ENCODE measurements around the gene LMCD1.

Gene LMCD1

DNA sequence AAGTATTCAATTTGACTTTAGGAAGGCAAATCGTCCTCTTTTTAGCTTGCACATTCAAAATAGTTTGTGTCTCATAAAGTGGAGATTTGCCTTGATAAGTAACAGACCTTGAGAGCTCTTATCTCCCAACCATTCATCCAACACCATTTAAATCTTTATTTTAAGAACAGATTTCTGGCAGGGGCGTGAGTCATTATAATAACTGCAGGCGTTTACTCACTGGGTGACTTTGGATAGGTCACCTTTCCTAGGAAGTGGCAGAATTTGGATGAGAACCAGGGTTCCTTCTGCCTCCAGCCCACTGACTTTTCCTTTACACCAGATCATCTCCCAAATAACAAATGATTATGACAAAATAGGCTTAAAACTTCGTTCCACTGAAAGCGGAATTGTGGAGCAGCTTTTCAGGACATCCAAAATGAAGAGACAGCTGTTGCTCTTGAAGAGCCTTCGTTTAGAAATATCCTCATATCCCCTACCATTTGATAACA, 5.0 kb downstream of the LMCD1 start:
- no peak for DNase-seq (ENCODE audit: low spot score)

DNA sequence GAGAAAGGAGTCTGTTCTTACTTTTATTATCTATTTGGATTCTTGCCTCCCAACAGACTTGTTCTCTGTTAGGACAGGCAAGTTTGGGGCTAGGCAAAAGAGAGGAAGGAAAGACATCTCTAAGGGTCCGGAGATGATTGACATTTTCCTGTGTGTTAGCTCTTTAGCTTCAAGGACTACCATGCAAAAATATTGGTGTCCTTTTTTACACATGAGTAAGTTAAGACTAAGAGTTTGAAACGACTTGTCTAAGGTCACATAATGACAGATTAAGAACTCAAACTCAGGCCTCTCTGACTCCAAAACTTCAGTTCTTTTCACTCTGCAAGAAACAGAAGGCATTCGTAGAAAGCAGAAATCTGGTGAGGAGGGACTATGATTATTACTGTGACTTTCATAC, 5.9 kb downstream of the LMCD1 start:
- DNase-seq (ENCODE audit: low spot score) = no peak

DNA sequence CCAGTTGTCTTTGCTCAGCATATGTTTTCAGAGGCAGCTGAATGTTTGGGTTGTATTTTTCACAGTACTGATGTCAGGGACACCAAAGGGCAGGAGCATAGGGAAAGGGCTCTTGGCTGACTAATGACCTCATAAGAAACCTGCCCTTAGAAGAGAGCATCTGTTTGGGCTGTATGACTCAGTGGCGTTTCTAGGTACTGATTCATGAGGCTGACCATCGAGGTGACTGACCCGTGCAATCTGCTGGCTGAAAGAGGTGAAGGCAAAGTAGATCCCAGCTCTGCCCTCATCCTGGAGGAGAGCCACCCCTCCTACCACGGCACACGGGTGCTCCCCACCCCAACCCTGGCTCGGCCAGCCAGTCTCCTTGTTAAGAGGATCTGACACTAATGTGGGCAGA, 8.3 kb downstream of the LMCD1 start:
- DNase-seq (ENCODE audit: low spot score) = no peak

DNA sequence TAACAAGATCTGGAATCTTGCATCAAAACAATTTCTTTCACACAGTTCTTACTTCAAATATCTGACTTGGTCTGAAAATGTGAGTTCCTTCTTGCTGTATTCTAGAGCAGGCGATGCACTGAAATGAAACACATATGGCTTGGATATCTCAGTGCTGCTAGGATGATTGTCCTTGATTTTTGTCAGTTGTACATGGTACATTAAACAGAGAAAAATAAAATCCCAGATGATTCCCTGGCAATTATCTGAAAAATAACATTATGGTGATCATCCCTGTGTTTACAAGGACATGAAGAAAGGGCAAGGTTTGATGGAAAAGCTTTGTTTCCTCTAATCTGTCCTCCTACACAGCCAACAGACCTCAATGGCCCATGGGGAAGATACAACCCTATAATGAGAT, 10.6 kb downstream of the LMCD1 start:
- no peak for DNase-seq (ENCODE audit: low spot score)

DNA sequence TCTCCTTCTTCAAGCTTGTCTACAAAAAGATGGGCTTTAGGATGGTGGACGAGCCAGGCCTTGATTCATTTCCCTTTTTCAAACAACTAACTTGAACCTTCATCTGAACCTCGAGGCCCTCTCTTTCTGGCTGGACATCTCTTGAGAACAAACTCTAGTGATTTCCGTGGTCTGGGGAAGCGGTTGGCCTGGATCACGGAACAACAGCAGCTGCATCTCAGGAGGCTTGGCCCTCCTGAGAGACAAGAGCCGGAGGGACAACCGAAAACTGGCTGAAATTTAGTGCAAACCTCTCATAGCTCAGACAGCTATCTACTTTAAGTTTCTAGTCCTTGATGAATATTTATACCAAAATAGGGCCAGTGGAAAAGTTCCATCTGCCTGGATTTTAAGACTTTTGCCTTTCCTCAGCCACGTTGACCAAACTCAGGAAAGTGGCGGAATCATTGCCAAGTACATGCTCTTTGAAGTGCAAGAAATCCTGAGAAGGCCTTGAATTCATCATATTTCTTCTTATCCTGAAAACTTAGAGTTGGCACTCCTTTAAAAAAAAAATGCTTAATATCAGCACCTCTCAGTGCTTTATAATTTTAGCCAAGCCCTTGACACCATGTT, 14.5 kb downstream of the LMCD1 start:
- no peak for DNase-seq (ENCODE audit: low spot score)

DNA sequence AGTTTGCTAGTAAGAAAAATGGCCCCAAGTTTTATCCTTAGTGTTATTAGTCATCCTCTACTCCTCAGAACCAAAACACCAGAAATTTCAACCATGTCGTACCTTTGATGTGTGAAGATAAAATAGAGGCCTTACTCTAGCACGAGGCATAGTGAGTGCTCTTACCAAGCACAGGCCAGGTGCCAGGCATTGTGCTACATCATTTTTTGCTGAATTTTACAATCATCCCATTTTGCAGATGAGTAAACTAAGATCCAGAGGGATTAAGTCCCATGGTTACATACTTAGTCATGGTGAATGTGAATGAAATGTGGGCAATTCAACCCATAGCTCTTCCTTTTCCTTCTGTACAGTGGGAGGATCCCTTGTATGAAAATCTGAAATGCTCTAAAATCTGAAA, 15.2 kb downstream of the LMCD1 start:
- DNase-seq (ENCODE audit: low spot score) = no peak

DNA sequence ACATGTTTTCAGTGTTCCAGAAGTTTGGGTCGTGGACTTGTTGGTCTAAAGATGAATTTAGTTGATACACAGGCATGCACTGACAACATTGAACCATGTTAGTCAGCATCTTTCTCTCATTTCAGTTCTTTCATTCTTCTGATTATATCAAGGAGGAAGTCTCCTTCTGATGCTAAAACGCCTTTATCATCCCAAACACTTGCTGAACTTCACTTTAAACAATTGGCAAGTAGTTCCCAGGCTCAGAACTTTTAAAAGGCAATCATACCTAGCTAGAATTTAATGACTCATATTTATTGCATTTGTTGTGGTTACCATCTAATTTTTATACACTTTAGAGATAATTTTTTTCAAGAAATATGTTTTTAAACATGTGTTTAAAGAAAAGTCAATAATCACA, 15.9 kb downstream of the LMCD1 start:
- no peak for DNase-seq (ENCODE audit: low spot score)

DNA sequence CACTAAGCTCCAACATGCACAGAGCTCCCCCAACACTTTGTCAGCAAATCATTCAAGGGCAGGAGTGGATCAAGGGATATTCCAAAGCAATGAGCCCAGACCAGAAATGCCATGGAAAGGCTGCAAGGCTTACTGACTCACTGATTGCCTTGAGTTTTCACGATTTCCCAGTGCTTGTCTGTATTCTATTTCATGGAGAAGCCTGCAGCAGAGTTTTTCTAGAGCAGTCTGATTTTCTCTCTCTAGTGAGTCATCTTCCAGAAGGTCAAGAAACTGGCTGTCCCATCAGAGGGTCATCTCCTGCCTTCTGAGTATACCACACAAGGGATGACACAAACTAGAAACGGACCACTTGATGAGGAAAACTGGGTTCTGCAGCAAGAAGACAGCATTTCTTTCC, 16.5 kb downstream of the LMCD1 start:
- DNase-seq (ENCODE audit: low spot score) = no peak

DNA sequence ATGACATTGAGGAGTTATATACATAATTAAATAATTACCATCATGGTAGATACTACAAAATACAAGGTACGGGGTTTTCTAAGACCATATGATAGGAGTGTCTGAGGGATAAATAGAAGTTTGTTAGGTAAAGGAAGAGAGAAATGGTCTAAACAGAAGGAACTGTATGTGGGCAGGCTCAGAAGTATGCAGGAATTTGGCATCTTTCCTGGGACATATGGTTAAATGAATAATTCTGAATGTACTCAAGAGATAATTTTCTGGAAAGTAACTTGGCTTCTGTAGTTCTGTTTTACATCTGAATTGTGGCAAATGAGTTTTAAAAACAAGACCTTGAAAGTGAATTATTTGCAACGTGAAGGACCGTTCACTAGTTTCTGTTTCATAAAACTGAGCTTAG, 17.5 kb downstream of the LMCD1 start:
- no peak for DNase-seq (ENCODE audit: low spot score)

DNA sequence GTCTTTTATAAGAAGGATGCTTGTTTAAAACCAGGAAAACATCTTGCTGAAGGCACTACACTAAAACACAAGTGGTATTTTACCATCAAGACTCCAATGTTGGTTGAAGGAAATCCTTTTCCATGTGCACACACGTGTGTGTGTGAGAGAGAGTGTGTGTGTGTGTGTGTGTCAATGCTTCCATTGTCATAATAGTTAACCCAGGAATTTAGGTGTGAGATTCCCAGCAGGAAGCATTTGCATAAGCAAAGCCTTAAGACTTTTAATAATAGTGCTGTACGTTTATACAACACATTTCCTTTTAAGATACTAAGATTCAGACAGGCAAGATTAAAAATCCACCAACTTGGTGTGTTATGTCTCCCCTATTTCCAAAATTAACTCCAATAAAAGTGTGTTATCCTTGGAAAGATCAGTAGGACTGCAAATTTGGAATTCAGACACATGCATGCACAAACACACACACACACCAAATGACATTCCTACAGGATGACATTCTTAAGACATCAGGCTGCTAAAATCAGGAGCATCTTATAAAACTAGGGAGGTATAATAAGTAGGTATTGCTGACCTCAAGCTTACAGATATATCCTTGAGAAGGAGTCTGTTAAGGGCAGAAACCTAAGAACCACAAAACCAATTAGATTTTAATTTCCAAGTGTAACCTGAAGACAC, 18.3 kb downstream of the LMCD1 start:
- no peak for DNase-seq (ENCODE audit: low spot score)

DNA sequence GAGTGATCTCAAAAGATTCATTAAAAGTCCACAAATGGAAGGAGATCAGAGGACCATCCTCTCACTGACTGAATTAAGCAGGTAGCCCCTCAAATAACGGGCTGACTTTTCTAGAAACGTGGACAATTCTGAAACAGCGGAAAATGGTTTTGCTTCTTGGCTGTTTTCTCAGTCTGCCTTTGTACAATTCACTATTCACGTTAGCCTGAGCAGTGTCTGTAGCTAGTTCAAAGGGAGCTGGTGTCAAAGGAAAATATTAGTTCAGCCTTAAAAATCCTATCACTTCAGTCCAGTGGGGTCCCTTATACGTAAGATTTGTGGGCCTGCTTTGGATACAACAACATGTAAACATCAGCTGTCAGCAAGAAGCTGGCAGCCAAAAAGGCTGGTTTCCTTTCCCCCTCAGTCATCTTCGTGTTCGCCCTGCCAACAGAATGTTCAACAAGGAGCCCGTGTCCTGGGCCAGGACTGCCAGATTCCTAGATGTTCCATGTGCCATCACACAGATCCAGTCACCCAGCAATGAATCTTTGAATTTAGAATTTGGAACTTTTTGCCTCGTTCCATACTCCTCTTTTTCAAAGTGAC, 19.3 kb downstream of the LMCD1 start:
- no peak for DNase-seq (ENCODE audit: low spot score)

DNA sequence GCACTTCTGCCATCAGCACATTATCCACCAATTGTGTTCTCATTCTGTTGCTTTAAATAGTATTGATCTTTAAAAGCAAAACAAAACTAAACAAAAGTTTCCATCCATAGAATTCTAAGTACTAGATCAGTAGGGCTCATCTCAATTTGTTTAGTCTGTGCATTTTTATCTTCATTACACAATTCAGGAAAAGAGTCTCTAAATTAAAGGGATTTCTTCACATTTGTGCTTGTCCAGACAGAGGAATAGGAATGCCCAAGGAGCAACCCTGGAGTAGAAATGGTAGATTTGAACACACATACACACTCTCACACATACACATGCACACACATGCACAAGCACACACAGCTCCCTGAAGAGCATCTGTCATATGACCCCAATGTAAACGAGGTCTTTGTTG, 21.4 kb downstream of the LMCD1 start:
- DNase-seq (ENCODE audit: low spot score) = no peak

DNA sequence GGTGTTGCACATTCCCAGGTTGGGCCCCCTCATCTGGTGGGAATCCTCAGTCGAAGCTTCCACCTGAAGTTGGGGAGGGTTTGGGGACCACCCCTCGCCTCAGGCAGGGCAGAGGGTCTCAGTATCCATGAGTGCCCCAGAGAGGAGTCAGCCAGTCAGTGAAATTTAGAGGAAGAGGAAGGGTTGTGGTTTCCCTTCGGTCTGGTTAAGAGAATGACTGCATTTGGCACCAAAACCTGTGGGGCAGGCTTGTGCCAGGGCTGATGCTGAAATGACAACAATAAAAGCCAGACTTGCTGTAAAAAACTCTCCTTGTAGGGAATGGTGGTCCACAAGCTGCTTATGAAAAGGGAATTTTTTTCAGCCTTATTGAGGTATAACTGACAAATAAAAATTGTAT, 22.6 kb downstream of the LMCD1 start:
- no peak for DNase-seq (ENCODE audit: low spot score)

DNA sequence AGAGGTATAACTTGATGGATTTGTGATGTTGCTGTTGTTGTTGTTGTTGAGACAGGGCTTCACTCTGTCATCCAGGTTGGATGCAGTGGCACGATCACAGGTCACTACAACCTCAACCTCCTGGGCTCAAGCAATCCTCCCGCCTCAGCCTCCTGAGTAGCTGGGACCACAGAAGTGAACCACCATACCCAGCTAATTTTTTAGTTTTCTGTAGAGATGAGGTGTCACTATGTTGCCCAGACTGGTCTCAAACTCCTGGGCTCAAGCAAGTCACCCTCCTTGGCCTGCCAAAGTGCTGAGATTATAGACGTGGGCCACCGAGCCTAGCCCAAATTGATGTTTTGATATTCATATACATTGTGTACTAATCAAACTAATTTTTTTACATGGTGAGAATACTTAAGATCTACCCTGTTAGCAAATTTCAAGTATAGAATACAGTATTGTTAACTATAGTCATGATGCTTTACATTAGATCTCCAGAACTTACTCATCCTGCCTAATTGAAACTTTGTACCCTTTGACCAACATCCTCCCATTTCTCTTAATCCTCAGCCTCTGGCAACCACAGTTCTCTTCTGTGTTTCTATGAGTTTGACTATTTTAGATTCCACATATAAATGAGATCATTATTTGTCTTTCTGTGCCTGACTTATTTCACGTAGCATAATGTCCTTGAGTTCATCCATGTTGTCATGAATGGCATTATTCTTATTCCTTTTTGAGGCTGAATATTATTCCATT, 23.2 kb downstream of the LMCD1 start:
- DNase-seq (ENCODE audit: low spot score) = no peak

DNA sequence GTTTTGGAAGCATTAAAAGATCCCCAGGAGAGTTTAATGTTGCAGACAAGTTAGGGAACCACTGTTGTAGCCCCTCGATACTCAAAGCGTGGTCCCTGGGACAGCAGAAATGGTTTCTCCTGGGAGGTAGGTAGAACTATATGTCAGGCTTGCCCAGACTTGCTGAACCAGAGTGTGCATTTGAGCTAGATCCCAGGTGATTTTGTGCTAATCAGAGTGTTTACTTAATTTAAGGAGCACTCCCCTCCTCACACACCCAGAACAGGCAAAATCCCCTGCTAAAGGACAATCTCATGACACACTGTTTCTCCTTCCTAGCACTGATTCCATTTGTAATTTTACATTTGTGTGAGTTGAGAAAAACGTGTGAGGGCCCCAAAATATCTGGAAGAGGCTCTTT, 24.3 kb downstream of the LMCD1 start:
- DNase-seq (ENCODE audit: low spot score) = no peak

DNA sequence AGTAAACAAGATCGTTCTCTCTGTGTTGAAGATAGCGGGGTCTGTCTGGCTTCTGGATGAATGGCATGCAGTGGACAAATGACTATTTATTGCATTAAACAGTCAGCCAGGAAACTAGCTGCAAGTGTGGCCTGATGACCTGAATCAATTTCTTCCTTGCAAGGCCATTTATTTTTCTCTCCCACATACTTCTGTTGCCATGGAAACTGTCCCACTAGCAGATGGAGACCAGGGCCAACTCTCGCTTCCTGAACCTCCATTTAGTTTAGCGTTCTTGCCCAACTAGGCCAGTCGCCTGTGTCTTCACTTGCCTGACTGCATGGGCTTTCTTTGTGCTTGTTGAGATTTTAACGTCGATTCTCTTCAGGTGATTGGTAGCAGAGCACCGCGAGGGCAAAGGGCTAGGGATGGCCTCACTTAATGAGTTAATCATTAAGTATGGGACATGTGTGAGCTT, 27.6 kb downstream of the LMCD1 start:
- DNase-seq (ENCODE audit: low spot score) = peak; percentile 61

DNA sequence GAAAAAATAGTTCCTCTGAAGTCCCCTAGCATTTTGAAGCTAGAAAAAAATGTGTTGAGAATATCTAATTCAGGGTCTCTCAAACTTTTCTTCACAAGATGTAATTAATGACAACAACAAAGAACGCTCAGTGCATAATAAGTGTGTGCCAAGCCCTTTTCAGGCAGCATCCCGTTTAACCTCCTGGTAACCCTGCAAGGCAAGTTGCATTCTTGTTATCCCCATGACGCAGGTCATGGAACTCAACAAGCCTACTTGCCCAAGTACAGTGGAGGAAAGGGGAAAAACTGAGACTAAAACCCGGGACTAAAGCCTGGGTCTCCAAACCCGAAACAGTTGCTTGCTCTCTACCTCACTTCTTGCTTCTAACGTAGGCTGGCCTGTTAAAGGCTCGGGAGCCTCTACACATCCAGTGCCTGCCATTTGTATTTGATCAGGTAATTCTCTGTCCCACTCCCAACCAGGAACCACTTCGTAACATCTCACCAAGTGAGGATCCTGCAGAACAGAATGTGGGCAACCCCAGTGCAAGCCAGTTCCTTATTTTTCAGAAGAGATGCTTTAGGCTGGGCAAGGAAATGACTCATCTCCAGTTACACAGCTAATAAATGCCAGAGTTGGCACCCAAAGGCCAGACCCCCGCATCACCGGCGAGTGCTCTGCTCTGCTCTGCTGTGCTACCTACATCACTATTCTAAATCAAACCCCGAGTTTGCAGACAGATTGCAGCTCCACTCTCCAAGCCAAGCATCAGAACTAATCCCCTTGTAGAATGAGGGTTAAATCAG, 28.3 kb downstream of the LMCD1 start:
- DNase-seq (ENCODE audit: low spot score) = no peak

DNA sequence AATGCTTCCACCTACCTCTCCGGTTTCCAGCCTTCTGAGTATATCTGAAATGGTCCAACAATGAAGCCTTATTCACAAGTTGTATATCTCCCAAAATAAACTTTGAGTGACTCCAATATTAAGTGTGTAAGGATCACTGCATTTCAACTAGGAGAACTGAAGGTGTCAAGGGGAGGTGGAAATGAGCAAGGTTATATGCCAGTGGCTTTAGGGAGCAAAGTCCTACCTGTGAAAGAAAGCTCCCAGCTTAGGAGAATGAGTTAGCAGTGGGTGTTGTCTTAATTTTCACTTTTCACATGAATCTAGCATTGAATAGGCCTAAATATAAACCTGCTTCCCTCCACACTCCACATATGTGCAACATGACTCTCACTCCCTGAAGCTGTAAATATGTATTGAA, 29.0 kb downstream of the LMCD1 start:
- DNase-seq (ENCODE audit: low spot score) = no peak

DNA sequence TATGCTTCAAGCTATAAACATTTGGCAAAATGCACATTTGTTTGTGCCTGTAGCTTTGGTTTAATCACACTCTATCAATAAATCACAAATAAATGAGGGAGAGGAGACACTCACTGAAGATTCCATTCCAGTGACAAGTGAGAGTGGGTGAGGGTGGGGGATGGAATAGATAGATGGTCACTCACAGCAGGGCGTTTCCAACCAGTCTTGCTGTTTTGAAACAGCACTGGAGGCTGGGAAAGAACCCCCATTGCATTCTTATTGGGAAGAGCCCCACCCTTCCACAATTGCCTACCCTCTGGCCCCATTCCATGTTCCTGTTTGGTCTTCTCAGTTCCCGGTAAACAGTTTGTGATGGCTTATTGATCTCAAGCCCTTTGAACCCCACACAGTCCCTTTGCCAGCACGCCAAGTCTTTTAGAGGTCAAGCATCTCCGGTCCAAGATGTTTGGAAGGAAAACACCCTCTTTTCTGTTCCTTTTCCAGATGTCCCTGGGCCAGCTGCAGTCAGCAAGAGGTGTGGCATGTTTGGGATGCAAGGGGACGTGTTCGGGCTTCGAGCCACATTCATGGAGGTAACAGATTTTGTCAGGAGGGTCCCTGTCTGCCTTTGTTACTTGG, 30.7 kb downstream of the LMCD1 start:
- DNase-seq (ENCODE audit: low spot score) = peak; percentile 45

DNA sequence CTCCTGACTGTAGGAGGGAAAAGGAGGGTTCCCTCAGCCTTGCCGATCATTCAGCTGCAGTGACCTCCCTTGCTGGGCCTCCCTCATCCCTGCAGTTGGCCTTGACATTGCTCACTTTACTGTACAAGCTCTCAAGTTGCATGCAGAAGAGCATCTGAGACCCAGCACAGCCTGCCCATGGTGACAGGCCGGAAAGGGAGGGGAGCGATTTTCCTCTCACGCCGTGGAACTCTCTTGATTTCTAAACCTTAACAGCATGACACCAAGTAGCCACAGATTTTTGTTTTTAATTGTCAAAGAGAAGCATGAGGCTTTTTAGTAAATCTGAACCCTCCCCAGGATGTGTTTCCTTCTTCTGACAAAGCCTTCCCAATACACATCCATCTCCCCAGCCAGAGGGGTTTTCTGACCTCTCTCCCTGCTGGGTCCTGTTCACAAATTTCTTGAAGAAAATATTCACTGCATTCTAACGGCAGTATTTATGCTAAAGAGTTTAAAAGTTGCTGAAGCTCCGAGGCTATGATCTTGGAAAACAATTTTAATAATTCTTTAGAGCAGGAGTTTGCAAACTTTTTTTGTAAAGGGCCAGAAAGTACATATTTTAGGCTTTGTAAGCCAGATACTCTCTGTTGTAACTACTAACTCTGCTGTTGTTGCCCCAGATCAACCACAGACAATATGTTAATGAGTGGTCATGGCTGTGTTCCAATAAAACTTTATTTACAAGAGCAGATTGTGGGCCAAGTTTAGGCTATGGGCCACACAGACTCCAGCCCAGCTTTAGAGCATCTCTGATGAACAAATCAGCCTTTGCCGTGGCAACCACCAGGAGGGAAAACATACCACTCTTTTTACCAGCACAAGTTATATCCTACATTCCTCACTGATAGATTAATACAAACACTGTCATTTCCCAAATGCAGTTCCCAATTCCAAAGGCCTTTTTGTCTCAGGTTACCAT, 34.8 kb downstream of the LMCD1 start:
- DNase-seq (ENCODE audit: low spot score) = no peak

Data from HuH-7.5 (cell line).